VCaP (cell line): Measurements from ENCODE around the gene HEATR3.
A peak's percentile ranks its signal among the peaks of the same experiment; 100 is the strongest.

ENCODE experiments used
- H3K27ac ChIP-seq: fragments of 450-650 bp; 2 replicates; pipeline ENCODE4 v1.5.1; 2017
- TF ChIP-seq, protein P1 (sequence below): fragments of 450-650 bp; conservative IDR thresholded peaks from 2 replicates; pipeline ENCODE4 v1.5.1; 2017; ENCODE audit warnings: mild to moderate bottlenecking, moderate library complexity

The HEATR3 gene

DNA sequence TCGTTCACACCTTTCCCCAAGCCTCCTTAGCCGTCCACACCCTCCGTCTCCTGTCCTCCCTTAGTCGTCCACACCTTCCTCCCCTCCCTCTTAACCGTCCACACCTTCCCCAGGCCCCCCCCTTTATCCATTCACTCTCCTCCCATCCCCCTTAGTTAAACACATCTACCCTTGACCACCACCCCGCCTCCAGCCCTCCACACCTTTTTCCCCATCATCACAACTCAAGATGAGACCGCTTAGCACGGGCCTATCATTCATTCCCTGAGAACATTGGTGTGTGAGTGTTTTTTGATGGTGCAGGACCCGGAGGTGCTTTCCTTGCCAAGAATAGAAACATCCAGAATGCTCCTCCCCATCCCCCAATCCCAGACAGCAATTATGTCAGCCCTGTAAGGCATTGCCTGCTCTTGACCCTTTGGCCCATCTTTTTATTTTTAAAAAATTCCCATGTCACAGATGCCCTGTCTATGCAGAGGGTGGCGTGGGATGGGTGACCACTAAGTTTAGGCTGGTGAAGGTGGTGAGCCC is 88.7 kb downstream of the HEATR3 start:
- TF ChIP-seq, protein P1, sequence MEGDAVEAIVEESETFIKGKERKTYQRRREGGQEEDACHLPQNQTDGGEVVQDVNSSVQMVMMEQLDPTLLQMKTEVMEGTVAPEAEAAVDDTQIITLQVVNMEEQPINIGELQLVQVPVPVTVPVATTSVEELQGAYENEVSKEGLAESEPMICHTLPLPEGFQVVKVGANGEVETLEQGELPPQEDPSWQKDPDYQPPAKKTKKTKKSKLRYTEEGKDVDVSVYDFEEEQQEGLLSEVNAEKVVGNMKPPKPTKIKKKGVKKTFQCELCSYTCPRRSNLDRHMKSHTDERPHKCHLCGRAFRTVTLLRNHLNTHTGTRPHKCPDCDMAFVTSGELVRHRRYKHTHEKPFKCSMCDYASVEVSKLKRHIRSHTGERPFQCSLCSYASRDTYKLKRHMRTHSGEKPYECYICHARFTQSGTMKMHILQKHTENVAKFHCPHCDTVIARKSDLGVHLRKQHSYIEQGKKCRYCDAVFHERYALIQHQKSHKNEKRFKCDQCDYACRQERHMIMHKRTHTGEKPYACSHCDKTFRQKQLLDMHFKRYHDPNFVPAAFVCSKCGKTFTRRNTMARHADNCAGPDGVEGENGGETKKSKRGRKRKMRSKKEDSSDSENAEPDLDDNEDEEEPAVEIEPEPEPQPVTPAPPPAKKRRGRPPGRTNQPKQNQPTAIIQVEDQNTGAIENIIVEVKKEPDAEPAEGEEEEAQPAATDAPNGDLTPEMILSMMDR: no peak
- peak overlapping the region; percentile 87 for H3K27ac ChIP-seq

DNA sequence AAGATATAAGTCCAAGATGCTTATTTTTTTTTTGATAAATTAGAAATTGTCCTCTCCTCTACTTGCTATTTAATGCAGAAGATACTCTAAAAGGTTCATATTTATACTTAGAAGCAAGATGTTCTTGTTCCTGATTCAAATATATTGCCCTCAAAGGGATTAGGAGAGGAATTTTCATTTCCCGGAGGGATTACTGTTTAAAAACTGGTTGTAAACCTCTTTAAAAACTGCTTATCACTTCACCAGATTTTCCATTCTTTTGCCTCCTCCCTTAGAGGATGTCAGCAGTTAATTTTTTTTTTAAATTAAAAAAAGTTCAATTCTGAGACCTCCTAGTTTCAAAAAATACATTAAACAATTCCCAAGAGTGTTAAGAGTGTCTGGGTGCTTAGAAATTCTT is 90.2 kb downstream of the HEATR3 start:
- H3K27ac ChIP-seq: peak overlapping the region; percentile 87
- TF ChIP-seq, protein P1: no peak
